GM18520 (cell line): Measurements from ENCODE around the gene KLHDC4.
"Not testable (repeated sequence)": the region's sequence is repeated elsewhere in the genome, so short reads cannot be mapped to it uniquely, and the experiment has no call there.

Source experiments
- ATAC-seq: cut with Tn5 transposase; IDR thresholded peaks from one replicate; pipeline ENCODE4 v1.9.1; 2021; ENCODE audit not compliant: unreplicated experiment

KLHDC4 gene

DNA sequence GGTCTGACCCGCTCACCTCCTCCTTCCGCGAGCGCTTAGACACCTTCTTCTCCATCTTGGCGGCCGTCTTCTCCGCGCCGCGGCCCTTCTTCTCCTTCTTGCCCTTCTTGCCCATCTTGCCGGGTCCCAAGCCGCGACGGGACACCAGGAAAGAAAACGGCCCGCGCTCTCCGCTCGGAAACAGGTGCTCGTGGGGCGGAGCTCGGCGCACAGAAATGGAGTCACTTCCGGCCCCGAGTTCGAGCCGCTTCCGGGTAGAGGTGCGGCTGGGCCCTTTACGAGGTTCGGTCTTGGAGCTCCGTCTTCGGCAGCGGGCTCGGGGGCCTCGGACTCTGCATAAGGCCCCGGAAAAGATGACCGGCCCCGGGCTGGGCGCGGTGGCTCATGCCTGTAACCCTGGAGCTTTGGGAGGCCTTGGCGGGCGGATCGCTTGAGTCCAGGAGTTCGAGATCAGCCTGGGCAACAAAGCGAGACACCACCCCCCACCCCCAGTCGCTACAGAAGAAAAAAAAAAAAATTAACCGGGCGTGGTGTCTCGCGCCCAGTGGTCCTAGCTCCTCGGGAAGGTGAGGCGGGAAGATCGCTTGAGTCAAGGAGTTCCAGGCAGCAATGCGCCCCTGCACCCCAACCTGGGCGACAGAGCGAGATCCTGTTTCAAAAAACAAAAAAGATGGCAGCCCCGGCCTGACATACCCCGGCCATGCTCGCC lies at the start of gene KLHDC4:
Gene KLHDC4 (minus strand): TSS at position 211 of the 709 bp plus-strand sequence. CDS start 96 bp downstream, at position 115.
- ATAC-seq = peak; percentile 49

DNA sequence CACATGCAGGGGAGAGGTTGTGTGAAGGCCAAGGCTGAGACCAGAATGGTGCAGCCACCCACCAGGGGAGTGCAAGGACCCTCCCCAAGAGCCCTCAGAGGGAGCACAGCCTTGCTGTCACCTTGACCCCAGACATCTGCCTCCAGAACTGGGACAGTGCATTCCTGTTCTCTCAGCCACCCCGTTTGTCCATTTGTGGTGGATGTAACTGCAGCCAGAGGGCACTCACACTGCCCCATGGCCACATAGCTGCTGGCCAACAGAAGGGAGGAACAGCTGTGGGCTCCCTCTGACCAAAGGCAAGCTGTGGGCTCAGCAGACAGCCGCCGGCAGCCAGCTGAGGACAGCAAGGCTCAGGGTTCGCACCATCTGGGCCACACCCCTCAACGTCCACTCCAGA lies 49.8 kb upstream of the KLHDC4 start:
- ATAC-seq = no peak

DNA sequence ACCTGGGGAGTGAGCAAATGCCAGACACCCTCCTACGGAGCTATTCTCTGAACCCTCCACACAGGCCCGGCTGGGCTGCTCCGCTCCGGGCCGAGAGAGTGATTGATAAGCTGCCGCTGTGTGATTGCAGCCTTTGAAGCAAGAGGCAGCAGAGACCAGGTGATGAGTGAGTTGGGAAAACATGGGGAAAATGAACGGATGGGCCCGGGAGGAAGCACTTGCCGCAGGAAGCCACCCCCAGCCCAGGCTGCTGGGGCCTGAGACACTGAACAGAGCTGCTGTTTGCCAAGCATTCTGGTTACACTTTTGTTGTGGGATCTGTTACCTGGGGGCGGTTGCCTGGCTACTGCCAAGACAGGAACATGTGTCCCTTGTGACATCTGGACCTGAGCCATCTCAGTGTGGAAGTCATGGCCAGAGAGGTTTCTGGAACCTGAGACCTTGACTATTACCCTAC lies 46.4 kb upstream of the KLHDC4 start:
- ATAC-seq = no peak

DNA sequence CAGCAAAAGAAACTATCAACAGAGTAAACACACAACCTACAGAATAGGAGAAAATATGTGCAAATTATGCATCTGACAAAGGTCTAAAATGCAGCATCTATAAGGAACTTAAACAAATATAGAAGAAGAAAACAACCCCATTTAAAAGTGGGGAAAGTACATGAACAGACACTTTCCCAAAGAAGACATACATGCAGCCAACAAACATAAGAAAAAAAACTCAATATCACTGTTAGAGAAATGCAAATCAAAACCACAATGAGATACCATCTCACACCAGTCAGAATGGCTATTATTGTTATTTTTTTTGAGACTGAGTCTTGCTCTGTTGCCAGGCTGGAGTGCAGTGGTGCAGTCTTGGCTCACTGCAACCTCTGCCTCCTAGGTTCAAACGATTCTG lies 45.7 kb upstream of the KLHDC4 start:
- not testable (repeated sequence) for ATAC-seq

DNA sequence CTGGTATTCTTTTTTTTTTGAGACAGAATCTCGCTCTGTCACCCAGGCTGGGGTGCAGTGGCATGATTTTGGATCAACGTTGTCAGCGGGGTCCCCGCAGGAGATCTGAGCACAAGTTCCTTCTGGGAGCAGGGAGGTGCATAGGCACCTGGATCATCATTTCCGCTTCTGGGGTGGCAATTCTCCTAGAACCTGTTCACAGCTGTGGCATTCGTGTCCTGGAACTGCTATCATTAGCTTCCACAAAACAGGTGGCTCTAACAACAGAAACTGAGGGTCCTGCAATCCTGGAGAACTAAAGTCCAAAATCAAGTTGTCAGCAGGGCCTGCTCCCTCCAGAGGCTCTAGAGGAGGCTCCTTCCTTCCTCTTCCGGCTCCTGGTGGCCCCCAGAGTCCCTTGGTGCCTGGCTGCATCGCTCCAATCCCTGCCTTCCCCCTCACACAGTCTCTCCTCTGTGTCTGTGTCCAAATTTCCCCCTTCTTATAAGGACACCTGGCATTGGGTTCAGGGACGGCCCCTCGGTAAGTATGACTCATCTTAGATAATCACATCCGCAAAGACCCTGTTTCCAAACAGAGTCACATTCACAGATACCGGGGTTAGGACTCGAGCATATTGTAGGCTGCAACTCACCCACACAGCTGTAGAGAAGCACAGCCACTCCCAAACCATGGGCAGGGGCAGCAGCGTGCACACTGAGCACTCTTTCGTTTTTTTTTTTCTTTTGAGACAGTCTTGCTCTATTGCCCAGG lies 43.5 kb upstream of the KLHDC4 start:
- ATAC-seq = no peak

DNA sequence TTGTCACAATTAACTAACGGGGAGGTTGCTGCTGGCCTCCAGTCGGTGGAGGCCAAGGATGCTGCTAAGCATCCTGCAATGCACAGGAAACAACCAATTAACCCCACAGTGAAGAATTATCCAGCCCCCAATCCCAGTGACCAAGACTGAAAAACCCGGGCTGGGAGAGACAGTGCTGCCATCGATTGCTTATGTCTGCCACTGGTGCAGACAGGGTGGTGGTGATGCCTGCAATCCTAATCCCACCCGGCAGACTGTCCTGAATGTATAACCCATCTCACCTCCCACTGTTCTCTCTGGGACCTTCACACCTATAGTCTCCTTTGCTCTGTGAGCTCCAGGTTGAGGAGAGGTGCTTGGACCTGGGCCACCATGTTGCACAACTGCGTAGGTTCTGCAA lies 42.3 kb upstream of the KLHDC4 start:
- ATAC-seq = no peak

DNA sequence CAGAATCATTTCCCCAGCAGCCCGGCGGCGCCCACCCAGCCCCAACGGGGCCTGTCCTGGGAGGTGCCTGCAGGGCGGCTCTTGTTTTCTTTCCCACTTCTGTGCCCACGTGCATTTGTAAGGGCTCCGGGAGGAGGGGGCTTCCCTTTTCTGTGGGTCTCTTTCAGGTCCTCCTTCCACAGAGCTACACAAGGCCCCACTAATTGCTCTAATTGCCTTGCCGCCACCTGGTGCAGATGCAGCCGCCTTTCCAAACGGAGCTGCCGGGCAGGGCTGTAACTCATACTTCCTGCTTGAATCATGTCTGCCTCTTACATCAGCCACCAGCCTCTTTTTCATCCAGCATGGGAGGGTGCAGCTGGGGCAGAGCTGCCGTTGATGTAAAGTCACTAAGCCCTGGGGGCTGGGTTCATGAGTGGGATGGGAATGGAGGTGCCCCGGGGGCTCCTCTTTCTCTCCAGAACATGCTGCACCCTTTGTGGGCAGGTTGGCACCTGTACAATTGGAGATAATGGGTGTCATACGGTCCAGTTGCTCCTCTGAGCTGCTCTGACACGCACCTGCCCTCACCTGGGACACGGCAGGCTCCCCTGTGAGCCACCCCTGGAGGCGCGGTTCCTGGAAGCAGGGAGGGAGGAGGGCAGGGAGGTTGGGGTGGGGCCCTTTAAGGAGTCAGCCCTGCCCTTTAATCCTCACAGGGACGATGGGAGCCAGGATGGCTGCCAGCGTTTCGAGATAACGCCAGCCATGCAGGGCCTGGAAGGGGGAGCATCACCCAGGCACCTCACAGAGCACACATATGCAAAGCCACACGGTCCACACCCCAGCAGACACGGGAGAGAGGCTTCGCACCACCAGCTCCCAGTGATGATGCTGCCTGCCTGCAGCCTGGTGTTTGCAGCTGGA lies 41.1 kb upstream of the KLHDC4 start:
- ATAC-seq = no peak

DNA sequence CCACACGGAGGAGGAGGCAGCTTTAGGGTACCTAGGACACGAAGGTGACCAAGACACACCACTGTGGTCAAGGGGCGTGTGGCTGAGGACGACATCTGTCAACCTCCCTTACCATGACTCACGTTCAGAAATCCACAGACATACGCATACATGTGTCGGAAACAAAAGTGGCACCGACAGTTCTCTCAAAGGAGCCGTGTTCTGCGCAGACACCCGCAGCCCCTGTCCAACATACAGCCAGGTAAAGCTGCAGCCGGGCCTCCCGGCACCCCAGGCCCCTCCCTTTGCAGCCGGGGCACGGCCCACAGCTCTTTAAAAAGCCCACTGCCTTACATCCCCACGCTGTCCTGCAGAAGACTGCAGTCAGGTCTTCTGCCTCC lies 40.5 kb upstream of the KLHDC4 start:
- ATAC-seq = no peak

DNA sequence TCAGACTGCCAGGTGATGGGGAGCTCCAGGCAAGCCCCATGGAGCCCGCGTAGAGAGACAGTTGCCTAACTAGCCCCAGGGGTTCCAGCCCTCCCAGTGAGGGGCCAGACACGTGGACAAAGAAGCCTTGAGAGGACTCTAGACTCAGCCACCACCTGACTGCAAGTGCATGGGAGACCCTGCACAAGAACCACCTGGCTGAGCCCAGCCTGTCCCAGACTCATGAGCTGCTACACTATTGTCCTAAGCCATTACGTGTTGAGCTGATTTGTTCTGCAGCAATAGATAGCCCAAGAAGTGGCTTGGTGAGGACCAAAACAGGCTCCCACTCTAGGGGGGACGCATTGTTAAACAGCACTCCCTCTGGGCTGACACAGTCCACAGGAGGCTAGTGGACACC lies 37.6 kb upstream of the KLHDC4 start:
- no peak for ATAC-seq

DNA sequence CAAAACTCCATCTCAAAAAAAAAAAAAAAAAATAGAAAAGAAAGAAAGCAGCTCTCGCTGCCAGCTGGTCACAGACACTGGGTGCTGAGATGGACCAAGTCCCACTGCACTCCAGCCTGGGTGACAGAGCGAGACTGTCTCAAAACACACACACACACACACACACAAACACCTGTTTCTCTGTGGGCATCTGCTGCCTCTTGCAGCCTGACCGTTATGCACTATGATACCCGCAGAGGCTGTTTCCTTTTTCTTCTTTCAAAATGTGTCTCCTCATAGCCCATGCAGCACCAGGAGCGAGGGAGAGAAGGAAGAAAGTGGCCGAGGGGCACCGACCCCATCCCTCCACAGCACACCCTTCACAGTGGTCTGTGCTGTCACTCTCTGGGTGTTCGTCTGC lies 36.9 kb upstream of the KLHDC4 start:
- ATAC-seq = no peak

DNA sequence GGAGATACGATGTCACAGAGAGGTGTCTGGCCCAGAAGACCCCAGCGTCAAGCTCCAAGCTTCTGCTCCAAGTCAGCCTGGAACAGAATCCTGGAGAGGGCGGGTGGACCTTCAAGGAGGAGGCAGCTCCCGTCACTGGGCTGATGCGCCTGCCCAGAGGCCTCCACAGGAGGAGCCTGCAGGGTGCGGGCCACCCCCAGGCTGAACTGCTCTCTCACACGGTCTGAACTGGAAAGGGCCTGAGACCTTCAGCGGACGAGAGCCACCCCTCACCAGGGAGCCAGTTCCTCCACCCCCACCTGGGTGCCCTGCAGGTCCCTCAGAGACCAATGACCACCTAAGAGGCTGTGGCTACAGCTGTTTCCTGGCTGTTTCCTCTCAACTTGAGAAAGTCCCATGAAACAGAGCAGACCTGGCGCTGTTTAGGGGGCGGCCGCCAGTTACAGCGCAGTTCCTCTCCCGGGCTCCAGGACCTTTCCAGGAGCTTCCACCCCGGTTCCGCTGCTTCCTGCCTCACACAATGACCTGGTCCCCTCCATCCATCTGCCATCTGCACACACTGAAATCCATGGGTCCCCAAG lies 36.0 kb upstream of the KLHDC4 start:
- ATAC-seq = no peak

DNA sequence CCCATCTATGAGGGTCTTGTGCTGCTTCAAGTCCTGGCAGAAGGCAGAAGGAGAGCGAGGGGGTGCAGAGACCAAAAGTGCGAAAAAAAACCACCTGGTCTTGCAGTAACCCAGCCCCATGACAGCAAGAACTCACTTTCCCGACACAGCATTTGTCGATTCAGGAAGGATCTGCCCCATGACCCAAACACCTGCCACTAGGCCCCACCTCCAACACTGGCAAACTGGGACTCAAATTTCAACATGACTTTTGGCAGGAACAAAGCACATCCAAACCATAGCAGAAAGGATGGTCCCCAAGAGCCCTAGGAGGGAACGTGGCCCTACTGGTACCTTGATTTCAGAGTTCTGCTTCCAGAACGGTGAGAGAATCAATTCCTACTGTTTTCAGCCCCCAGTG lies 34.7 kb upstream of the KLHDC4 start:
- no peak for ATAC-seq

DNA sequence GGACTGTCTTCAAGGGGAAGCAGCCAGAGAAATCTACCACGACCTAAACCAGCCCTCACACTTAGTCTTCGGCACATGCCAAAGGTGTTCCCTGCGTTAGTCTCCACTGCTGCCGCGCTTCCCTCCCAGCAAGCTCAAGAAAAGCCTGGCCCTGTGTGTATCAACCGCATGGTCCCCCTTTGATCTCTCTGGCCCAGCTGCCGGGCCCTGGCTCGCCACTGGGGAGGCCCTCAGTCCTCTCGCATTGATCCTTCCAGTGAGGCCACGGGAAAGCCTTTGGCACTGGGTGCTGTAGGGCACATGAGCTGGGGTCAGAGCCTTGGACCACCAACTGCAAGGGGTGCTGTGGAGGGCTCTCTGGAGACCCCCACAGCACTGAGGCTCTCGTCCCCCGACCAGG lies 29.6 kb upstream of the KLHDC4 start:
- no peak for ATAC-seq

DNA sequence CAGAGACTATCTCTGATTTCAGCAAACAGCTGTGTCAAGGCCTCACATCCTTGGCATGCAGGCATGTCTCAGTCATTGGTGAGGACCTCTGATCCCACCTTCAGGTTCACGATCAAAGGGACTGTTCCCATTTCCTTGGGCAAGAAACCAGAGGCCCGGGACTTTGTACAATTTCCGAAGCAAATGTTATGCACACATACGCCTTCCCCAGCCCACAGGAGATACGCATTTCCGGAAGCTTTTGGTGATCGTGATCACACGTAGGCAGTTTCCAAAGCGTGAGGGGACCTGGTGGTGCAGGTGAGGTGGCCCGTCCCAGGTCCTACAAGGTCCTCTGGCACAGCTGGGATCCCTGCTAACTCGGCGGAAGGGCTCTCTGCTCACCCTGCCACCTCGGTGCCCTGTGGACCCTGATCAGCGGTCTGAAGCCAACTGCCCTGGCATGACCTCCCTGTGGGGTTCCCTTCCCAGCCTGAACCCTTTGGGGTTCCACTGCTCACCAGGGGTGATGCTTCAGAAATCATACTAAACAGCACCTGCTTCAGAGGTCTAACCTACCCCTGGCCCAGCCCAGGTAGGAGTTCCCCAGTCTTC lies 28.8 kb upstream of the KLHDC4 start:
- no peak for ATAC-seq

DNA sequence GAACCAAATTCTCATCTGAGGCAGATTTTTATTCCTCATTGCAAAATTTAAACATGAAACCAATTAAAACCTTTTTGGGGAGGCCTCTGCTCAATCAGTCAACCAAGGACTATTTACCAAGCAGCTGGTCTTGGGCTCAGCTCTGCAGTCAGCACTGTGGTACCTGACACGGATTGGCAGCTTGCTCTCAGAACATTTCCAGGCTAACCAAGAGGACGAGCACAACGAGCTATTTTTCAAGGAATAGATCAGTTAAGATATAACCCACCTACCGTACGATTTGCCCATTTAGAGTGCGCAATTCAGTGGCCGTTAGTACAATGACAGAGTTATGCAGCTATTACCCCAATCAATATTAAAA lies 26.4 kb upstream of the KLHDC4 start:
- no peak for ATAC-seq

DNA sequence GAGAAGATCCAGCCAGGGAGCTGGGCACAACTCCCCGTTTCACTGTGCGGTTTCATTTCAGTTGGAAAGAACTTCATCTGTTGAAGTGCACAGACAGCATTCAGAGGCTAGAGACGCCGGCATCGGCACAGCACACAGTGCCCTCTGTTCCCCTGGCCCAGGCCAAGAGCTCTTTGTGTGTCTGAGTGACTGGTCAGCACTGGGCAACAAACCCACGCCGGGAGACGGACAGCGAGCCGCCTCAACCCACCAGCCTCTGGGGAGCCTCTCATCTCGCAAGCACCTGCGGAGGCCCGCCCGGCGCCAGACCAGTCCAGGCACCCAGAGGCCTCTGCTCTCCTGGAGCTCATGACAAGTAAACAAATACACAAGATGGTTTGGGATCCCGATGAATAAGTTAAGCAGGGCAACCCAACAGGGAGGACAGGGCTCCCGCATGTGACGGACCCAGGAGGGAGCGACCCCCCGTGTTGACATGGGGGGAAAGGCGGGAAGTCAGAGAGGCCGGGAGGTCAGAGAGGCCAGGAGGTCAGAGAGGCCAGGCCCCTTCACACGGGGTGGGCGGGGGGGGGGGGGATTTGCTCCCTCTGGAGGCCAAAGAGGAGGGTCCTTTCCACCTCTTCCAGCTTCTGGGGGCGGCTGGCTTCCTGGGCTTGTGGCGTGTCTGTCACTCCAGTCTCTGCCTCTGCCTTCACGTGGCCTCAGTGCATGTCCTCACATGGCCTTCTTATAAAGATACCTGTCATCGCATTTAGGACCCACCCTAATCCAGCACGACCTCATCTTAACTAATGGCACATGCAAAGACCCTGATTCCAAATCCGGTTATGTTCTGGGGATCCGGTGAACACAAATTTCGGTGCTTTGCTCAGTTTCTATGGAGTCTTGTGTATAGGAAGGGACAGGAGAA lies 25.8 kb upstream of the KLHDC4 start:
- ATAC-seq = no peak

DNA sequence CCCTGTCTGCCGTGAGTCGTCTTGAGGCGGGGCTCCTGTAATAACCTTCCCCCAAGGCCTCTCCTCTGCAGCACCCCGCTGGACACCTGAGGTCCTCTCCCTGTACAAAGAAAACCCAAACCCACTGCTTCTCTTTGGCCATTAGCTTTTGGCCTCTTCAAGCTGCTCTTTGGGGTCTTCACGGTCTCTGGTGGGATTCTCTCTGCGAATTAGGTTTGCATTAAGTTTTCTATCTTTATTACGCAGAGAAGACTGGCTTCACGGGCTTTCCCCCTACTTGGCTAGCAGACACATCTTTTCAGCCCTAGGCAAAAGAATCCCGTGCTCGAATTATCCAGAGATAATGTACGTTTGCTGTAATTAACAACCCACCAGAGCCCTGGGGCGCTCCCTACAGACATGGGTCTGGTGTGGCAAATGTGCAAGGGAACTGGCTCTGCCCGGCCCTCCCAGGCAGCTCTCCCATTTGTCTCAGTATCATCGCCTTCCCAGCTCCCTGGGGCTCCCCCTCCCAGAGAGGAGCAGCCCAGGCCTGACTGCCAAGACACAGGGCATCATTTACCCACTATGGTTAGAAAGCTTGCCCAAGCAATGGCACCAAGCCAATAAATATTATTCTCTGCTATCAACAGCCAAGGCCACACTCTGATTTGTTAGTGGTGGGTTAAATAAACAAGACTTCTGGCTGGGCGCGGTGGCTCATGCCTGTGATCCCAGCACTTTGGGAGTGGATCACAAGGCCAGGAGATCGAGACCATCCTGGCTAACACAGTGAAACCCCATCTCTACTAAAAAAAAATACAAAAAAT lies 24.7 kb upstream of the KLHDC4 start:
- no peak for ATAC-seq

DNA sequence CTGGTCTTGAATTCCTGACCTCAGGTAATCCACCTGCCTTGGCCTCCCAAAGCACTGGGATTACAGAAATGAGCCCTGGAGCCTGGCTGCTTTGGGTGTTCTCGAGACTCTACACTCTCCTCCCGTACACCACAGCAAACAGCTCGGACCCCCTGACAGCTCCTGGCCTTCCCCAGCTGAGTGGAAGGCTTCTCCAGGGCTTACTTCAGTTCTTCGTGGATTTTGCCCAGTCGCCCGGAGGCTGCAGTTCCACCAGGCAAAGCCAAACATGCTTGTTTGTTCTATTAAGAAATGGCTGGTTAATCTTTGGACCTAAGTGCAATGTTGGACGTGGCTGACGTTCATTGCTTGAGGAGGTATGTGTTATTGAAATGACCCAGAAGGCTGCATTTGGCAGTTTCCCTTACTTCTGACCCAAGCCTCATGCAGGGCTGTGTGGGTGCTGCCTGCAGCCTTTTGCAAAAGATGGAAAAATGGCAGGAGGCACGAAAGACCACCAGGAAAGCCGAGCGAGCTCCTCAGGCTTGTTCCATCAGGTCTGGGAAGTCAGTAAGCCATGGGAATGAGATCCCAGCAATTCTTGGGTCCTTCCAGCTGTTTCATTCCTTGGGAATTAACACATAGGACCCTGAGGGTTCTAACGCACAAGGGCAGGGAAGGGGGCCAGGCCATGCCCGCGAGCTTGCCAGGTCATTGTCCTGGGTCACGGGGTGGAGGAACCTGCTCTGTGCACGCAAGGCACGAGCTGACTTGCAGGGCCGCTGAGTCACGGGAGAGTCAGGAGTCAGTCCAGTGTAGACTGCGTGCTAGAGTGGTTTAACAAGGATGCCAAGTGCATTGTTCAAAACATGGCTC lies 23.9 kb upstream of the KLHDC4 start:
- ATAC-seq = no peak
